K562 (cell line): ENCODE measurements around the gene RGS9. TPM values are rescaled to one million over a fixed set of nuclear protein-coding genes. Genes with fewer than 3 reads are reported as not detected.

Experiments
- E2F5 ChIP-seq: sonication (generic); formaldehyde crosslinking; IDR thresholded peaks from 2 replicates; pipeline ENCODE4 v1.8.0; 2022; ENCODE audit warnings: mild to moderate bottlenecking, missing genetic modification reagents
- HIVEP1 ChIP-seq: fragments of 250-450 bp; sonication (Bioruptor Pico); IDR thresholded peaks from 2 replicates; pipeline ENCODE4 v1.4.0; 2020; ENCODE audit warnings: mild to moderate bottlenecking
- PHF21A ChIP-seq: fragments of 450-650 bp; IDR thresholded peaks from 2 replicates; pipeline ENCODE4 v1.6.1; 2017; ENCODE audit warnings: low read depth, borderline replicate concordance
- PRDM10 ChIP-seq: fragments of 450-650 bp; IDR thresholded peaks from 2 replicates; pipeline ENCODE4 v1.6.1; 2018; ENCODE audit not compliant: partially characterized antibody
- VEZF1 ChIP-seq: fragments of 200-800 bp; sonication (Bioruptor generic); IDR thresholded peaks from 2 replicates; pipeline ENCODE4 v1.6.1; 2017; ENCODE audit warnings: missing genetic modification characterization, missing compliant biosample characterization
- ZNF174 ChIP-seq: fragments of 250-450 bp; sonication (Bioruptor Pico); IDR thresholded peaks from 2 replicates; pipeline ENCODE4 v1.4.0; 2020; ENCODE audit warnings: mild to moderate bottlenecking
- ZNF318 ChIP-seq, 2 experiments: fragments of 450-650 bp; IDR thresholded peaks; 2 replicates each; pipeline ENCODE4 v1.6.1; 2016; ENCODE audit warnings: mild to moderate bottlenecking in 2 of 2, borderline replicate concordance in 1 of 2, low read depth in 1 of 2, moderate library complexity in 1 of 2
- ZNF586 ChIP-seq: fragments of 450-650 bp; formaldehyde crosslinking; conservative IDR thresholded peaks from 2 replicates; pipeline ENCODE4 v1.4.0; 2020; ENCODE audit warnings: mild to moderate bottlenecking, moderate library complexity
- polyA plus RNA-seq, 8 experiments: library from polyadenylated mRNA; depleted of rRNA in 4 of 8; stranded (reverse) in 5 of 8; unstranded in 3 of 8; fragments of >200 nt; fragmentation: Nextera tagmentation in 2 of 8; fragmentation: Illumina TruSeq in 1 of 8; extraction: Ambion mirVana in 2 of 8; extraction: Trizol in 1 of 8; gene quantifications; 2 replicates each; pipeline versions ENCODE4 v1.2.1 to v1.2.3, GENCODE V29; 2011 to 2014; ENCODE audit warnings: inconsistent platforms in 1 of 8, missing spikeins in 1 of 8
- total RNA-seq, 7 experiments: library from RNA; depleted of rRNA in 6 of 7; stranded (reverse); fragments of >200 nt in 6 of 7; fragmentation: Illumina TruSeq in 2 of 7; extraction: Trizol in 2 of 7; gene quantifications; 2 replicates each; pipeline versions ENCODE4 v1.2.1 to v1.2.3, GENCODE V29; 2011 to 2021; ENCODE audit warnings: low replicate concordance in 1 of 7

Gene RGS9
- total and polyA plus RNA-seq, 9 of the 15 experiments (the other 6 are each of a cell fraction or from before 2014, with no cell fraction given), result 0.18 to 1.4 (median 0.55) TPM

GRCh38 chr17:65122836-65123756 is 14.1 kb upstream of the RGS9 start (continued):
- TF ChIP-seq ZNF174 (CRISPR knock-in tag), result no peak
- TF ChIP-seq ZNF586 (CRISPR knock-in tag), result no peak
- TF ChIP-seq HIVEP1, result no peak
- no peak for TF ChIP-seq PHF21A
- TF ChIP-seq ZNF318 (IDR thresholded peaks at IDR 0.05; ENCODE audit: borderline replicate concordance in 1 of 2, low read depth in 1 of 2), result no peak
- TF ChIP-seq VEZF1 (CRISPR knock-in tag), result peak; percentile 86
- TF ChIP-seq E2F5 (CRISPR knock-in tag), result no peak
- TF ChIP-seq PRDM10, result no peak
